Immature natural killer cell (primary cell): Measurements from ENCODE around the gene BEST1. TPM values are rescaled to one million over a fixed set of nuclear protein-coding genes. Genes with fewer than 3 reads are reported as not detected.

Source experiments
- DNase-seq, 3 donors: peaks; one replicate each; pipeline ENCODE4 v3.0.0; 2022; ENCODE audit warnings: mixed read lengths in 1 of 3
- H3K27ac Mint-ChIP-seq, 6 donors: one replicate each; pipeline ENCODE4 v1.8.0; 2020; ENCODE audit warnings: mixed read lengths in 6 of 6, mild to moderate bottlenecking in 5 of 6, inconsistent platforms in 4 of 6, moderate library complexity in 3 of 6
- H3K27me3 Mint-ChIP-seq, 3 donors: one replicate each; pipeline ENCODE4 v1.8.0; 2020 to 2021; ENCODE audit warnings: low read depth in 3 of 3, mild to moderate bottlenecking in 3 of 3, mixed read lengths in 3 of 3, moderate library complexity in 3 of 3, inconsistent platforms in 1 of 3
- H3K36me3 Mint-ChIP-seq, 3 donors: one replicate each; pipeline ENCODE4 v1.8.0; 2020; ENCODE audit warnings: mixed read lengths in 3 of 3, inconsistent platforms in 2 of 3, mild to moderate bottlenecking in 2 of 3
- H3K4me1 Mint-ChIP-seq, 2 donors: one replicate each; pipeline ENCODE4 v1.8.0; 2020; ENCODE audit warnings: inconsistent platforms in 2 of 2, mild to moderate bottlenecking in 2 of 2, mixed read lengths in 2 of 2, moderate library complexity in 1 of 2
- H3K4me3 Mint-ChIP-seq, 5 donors: one replicate each; pipeline ENCODE4 v1.8.0; 2020; ENCODE audit warnings: mild to moderate bottlenecking in 5 of 5, mixed read lengths in 5 of 5, inconsistent platforms in 3 of 5, moderate library complexity in 3 of 5
- H3K9me3 Mint-ChIP-seq, 6 donors: one replicate each; pipeline ENCODE4 v1.8.0; 2020; ENCODE audit warnings: mild to moderate bottlenecking in 6 of 6, mixed read lengths in 6 of 6, inconsistent platforms in 4 of 6, moderate library complexity in 3 of 6
- polyA plus RNA-seq, 3 donors: library from polyadenylated mRNA; unstranded; fragments of 300-500 nt; fragmentation: Illumina TruSeq; gene quantifications; one replicate each; pipeline ENCODE4 v1.2.3, GENCODE V29; 2021

The BEST1 gene
- polyA plus RNA-seq, 3 donors from 2014 or later, result 0.64 to 1.1 (median 1.0) TPM

DNA sequence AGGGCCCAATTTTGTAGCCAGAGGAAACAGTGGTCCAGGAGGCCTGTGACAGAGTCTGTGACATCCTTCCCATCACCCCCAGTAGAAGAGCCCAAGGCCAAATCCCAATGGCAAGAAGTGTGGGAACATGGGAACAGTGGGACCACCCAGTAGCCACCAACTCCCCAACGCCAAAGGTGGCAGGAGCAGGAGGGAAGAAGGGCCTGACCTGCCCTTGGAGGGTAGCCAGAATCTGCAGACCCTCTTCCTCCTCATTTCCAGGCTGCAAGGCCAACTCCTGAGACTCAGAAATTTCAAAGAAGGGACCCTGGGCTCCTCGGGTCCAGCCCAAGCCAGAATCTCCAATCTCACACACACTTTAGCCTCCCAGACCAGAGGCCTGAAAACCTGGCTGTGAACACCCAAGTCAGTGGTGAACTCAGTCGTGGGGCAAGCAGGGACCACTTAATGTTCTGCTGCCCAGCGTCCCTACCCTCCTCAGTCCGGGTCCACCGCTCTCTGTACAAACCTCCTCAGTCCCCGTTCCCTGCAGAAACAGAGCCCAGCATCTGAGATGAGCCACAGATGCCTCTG lies 38.9 kb upstream of the BEST1 start:
- Mint-ChIP-seq H3K27ac (no peak overlapping the region), H3K4me3 (no peak overlapping the region)

DNA sequence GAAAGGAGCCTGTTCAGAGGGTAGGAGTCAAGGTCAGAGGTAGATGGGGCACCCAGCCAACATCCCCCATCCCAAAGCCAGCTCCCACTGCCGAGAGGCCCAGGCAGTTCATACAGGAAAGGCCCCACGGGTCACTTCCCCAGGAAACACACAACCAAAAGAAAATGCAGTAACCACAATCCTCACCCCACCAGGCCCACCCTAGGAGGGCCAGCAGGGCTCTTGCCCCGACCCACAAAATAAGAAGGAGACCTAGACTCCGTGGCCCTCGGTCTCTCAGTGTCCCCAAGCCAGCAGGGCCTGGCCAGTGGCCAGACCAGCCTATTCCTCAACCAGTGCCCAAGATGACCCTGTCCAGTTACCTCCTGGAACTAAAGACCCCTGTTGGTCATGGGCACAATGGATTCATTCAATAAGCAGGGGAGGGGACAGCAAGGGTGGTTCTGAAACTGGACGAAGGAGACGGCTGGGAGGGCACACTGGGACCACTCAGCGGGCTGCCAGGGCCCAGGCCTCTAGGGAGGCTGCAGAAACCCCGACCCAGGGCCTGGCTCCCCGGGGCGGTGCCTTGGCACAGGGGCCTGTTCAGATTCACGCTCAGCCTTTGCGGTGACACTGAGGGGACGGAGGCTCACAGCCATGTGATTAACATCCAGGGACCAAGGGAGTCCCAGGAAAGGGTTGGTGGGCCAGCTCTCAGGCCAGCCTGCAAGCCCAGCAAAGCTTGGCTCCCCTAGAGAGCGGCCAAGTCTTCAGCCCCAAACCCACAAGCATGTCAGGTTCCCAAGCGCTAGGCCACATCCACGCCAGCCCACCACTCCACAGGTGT lies 38.2 kb upstream of the BEST1 start:
- peaks cover 0 to 17% (median under 1%) of the 10 kb centered on the region in 3 donors for H3K27me3 Mint-ChIP-seq
- no peak overlapping the region for H3K4me3 Mint-ChIP-seq
- H3K9me3 Mint-ChIP-seq, result no peaks in the 10 kb centered on the region
- no peak overlapping the region for H3K27ac Mint-ChIP-seq
- no peak for DNase-seq
- H3K36me3 Mint-ChIP-seq, result no peaks in the 10 kb centered on the region
- H3K4me1 Mint-ChIP-seq, result peaks cover 0 to under 1% of the 10 kb centered on the region in 2 donors

More for the DNA sequence above, 38.9 kb upstream of the BEST1 start:
- Mint-ChIP-seq H3K9me3 (no peaks in the 10 kb centered on the region), H3K36me3 (no peaks in the 10 kb centered on the region), H3K4me1 (no peaks in the 10 kb centered on the region), H3K27me3 (peaks cover 0 to 12% (median 0%) of the 10 kb centered on the region in 3 donors)
- no peak for DNase-seq

DNA sequence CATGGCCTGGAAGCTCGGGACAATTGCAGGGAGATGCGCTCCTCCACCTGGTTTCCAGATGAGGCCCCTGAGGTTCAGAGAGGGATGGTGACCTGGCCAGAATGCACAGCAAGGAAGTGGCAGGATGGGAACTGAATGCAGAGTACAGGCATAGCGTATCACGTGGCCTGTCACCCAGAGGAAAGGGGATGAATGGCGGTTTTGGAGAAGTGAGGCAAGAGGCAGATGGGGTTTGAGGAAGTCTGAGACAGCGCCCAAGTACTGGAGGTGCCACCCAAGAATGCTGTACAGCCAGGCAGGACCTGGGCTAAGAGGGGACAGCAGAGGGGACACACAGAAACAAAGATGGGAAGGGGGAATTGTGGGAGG lies 37.6 kb upstream of the BEST1 start:
- no peak overlapping the region for H3K27ac Mint-ChIP-seq
- H3K9me3 Mint-ChIP-seq, result no peaks in the 10 kb centered on the region
- H3K4me3 Mint-ChIP-seq, result no peak overlapping the region
- peaks cover 0 to 17% (median 2%) of the 10 kb centered on the region in 3 donors for H3K27me3 Mint-ChIP-seq
- DNase-seq, result no peak
- no peaks in the 10 kb centered on the region for H3K36me3 Mint-ChIP-seq
- peaks cover 0 to 1% of the 10 kb centered on the region in 2 donors for H3K4me1 Mint-ChIP-seq

DNA sequence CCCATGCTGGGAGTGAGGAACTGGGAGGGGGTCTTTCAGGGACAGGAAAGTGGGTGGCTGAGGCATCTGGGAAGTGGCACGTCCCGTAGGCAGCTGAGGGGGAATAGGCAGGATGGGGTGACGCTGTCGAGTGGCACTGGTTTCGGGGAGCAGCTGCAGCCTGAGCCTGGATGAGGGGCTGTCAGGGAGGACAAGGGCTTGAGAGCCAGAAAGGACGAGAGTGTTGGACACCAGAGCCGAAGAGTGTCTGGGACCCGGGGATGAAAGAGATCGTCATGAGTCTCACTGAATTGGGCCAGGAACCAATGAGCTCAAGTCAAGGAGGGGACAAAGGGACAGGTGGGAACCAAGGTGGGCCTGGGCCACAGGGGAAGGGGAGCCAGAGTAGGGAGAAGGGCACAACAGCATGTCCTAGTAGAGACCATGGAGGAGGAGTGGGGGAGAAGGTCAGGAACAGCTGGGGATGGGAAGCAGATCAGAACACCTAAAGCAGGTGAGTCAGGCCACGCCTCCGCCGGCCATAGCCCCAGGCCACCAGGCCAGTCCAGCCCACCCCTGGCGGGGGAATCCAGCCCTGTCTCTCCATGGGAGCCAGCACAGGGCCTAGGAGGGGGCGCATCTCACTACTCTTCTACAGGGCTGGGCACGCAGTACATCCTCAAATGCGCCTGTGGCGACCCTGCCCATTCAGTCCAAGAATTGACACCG lies 37.0 kb upstream of the BEST1 start:
- Mint-ChIP-seq H3K4me3 (no peak overlapping the region), H3K27ac (no peak overlapping the region), H3K4me1 (peaks cover 6 to 7% of the 10 kb centered on the region in 2 donors), H3K36me3 (no peaks in the 10 kb centered on the region), H3K9me3 (no peaks in the 10 kb centered on the region), H3K27me3 (peaks cover 6 to 23% (median 7%) of the 10 kb centered on the region in 3 donors)
- no peak for DNase-seq

DNA sequence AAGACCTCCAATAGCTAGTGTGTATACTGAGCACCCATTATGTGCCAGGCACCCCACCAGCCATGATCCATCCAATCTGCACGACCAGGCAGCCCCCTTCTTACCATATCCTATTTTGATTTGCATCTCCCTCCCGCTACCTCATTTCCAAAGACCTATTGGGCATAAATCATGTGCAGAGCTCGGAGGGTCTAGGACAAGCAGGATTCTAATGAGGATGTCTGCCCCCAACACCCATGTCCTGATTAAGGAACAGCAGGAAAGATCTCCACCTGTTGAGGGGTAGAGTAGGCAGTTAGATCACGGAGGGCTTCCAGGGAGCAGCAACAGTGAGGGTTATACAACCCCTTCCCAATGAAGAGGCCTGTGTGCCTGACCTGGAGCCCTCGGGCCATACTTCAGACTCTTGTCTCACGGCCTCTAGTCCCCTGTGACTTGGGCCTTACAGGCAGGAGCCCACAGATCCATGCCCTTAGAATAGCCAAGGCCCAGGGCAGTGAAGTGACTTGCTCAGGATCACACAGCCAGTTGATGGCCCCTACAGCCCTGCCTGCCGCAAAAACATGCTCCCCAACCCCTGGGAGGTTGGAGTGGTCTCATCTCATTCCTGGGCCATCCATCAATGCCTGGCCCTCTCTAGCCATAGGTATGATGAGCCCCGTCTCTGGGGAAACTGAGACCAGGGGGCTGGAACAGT lies 36.3 kb upstream of the BEST1 start:
- H3K27me3 Mint-ChIP-seq, result peaks cover 10 to 23% (median 12%) of the 10 kb centered on the region in 3 donors
- no peak overlapping the region for H3K27ac Mint-ChIP-seq
- peaks cover 8 to 9% of the 10 kb centered on the region in 2 donors for H3K4me1 Mint-ChIP-seq
- no peak overlapping the region for H3K4me3 Mint-ChIP-seq
- DNase-seq, result no peak
- no peaks in the 10 kb centered on the region for H3K36me3 Mint-ChIP-seq
- H3K9me3 Mint-ChIP-seq, result no peaks in the 10 kb centered on the region

DNA sequence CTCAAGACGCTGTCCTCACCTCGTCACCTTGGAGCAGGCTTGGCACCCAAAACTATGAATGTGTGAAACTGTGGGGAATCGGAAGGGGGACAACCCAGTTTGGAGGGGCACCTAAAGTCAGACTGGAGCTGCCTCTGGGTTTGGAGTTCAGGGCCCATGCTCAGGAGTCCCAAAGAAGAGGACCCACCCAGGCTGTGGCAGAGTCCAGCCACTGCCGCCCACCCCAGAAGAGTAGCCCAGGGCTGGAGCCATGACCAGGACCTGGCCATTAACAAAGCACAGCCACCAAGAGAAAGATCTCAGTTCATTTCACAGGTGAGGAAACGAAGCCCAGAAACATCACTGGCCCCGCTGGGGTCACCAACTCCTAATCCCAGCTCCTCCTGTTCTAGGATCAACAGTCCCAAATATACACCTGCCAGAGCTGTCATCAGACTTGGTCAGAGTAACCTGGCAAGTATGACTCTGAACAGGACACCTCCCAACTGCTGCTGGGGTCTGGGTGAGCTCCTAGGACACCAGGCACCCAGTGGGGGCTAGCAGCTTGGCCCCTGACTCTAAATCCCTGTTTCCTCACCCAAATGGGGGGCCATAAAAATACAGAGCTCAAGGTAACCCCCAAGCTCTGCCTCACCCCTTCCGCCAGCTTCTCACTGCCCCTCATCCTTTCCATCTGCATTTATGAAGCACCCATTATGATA lies 35.5 kb upstream of the BEST1 start:
- no peak overlapping the region for H3K27ac Mint-ChIP-seq
- no peaks in the 10 kb centered on the region for H3K9me3 Mint-ChIP-seq
- peaks cover 8 to 9% of the 10 kb centered on the region in 2 donors for H3K4me1 Mint-ChIP-seq
- H3K4me3 Mint-ChIP-seq, result no peak overlapping the region
- no peak for DNase-seq
- H3K27me3 Mint-ChIP-seq, result peaks cover 10 to 23% (median 17%) of the 10 kb centered on the region in 3 donors
- no peaks in the 10 kb centered on the region for H3K36me3 Mint-ChIP-seq

DNA sequence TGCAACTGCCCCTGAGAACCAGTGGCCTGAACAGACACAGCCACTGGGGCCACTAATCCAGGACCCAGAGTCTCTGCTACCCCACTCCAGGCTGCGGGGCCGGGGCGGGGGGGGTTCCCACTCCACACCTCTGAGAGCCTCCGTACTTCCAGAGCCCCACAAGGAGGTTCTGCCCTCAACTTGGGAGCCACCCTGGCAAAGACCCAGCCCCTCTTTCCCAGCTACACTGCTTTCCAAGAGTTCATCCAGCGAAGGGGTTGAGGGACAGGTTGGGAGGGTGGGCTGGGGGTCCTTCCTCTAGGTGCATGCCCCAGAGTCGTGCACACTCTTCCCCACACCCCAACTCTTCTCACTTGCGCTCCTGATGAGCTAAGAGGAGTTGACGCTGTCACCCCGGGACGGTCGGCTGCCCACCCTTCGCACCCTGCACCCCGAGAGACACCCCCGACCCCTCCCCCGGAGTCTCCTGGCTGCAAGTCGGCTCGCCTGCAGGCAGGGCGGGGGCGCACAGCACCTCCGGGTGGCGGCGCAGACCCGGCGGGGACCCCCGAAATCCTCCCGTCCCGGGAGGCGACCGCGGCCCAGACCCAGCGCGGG lies 33.3 kb upstream of the BEST1 start:
- peak overlapping the region in 4 of 5 donors; percentile 47 to 66 (median 52) for H3K4me3 Mint-ChIP-seq
- H3K9me3 Mint-ChIP-seq, result no peaks in the 10 kb centered on the region
- peaks cover 17 to 23% (median 17%) of the 10 kb centered on the region in 3 donors for H3K27me3 Mint-ChIP-seq
- H3K27ac Mint-ChIP-seq, result no peak overlapping the region
- no peaks in the 10 kb centered on the region for H3K36me3 Mint-ChIP-seq
- DNase-seq, result no peak
- peaks cover 8 to 9% of the 10 kb centered on the region in 2 donors for H3K4me1 Mint-ChIP-seq

DNA sequence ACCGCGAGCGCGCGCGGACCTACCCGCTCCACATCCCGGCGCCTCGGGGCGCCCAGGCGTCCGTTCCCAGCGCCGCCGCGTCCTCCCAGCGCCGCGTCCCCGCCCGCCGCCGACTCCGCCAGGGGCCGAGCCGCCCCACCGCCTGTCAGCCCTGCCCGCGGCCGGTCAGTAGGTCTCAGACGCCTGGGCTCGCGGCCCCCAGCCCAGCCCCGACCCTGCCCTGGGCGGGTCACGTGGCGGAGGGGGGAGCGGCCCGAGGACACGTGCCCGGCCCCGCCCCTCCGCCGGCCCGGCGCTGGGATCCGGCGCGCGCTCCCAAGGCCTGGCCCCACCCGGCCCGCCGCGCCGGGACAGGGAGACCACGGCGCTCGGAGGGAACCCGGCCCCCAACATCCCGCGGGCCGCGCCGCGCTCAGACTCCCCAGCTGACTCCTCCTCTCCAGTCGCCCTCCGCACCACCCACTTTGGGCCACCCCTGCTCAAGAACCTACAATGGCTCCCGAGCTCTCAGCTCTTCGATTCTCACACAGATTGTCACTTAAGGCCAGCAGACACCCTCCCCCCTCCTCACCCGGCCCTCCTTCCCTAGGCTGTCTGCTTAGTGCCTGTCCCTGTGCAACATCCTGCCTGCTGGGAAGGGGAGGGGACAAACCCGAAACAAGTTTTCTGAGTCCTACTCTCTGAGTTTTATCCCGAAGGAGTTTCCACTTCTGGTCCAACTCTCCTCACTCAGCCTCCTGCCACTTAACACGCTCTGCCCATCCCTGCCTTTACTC lies 32.6 kb upstream of the BEST1 start, which contains the start of gene RAB3IL1:
RAB3IL1 (minus strand) TSS at position 233 of the 776 bp plus-strand sequence; CDS start at position 34, 199 bp downstream.
- peak within 1 kb of the TSS; percentile 42 to 73 (median 68) for H3K4me3 Mint-ChIP-seq
- no peak within 1 kb of the TSS for H3K27ac Mint-ChIP-seq
- peaks cover 8 to 9% of the 10 kb centered on the region in 2 donors for H3K4me1 Mint-ChIP-seq
- no peak for DNase-seq
- peaks cover 17 to 22% (median 17%) of the 10 kb centered on the region in 3 donors for H3K27me3 Mint-ChIP-seq
- no peaks in the 10 kb centered on the region for H3K36me3 Mint-ChIP-seq
- H3K9me3 Mint-ChIP-seq, result no peaks in the 10 kb centered on the region

DNA sequence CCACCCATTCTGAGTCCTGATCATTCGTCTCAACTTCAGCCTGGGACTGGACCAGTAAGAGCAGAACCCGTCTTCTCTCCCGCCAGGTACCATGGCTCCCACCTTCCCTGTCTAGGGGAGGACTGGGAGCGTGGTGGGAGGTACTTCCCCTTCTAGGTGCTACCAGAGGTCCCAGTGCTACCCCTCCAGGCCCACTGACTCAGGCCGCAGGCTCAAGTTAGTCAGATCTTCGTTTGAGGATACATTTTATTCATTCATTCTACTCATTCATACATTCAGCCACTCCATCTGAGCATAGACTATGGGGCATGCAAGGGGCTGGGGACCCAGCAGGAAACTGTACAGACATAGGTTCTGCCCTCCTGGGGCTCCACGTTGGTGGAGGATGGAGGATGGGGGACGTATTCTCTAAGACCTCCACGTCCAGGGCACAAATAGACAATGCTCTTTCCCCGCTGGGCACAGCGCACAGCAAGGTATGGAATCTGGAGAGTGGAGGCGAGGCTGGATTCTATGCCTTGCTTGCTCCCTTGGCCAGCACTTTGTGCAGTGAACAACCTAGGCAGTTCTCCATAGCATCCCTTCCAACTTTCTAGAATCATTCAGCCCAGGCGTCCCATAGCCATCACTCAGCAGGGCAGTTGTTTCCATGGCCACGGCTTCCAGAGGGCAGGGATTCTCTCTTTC lies 31.8 kb upstream of the BEST1 start:
- peaks cover 8 to 9% of the 10 kb centered on the region in 2 donors for H3K4me1 Mint-ChIP-seq
- peak overlapping the region; percentile 42 to 73 (median 68) for H3K4me3 Mint-ChIP-seq
- no peak for DNase-seq
- H3K27ac Mint-ChIP-seq, result no peak overlapping the region
- peaks cover 17 to 21% (median 17%) of the 10 kb centered on the region in 3 donors for H3K27me3 Mint-ChIP-seq
- no peaks in the 10 kb centered on the region for H3K9me3 Mint-ChIP-seq
- H3K36me3 Mint-ChIP-seq, result no peaks in the 10 kb centered on the region

DNA sequence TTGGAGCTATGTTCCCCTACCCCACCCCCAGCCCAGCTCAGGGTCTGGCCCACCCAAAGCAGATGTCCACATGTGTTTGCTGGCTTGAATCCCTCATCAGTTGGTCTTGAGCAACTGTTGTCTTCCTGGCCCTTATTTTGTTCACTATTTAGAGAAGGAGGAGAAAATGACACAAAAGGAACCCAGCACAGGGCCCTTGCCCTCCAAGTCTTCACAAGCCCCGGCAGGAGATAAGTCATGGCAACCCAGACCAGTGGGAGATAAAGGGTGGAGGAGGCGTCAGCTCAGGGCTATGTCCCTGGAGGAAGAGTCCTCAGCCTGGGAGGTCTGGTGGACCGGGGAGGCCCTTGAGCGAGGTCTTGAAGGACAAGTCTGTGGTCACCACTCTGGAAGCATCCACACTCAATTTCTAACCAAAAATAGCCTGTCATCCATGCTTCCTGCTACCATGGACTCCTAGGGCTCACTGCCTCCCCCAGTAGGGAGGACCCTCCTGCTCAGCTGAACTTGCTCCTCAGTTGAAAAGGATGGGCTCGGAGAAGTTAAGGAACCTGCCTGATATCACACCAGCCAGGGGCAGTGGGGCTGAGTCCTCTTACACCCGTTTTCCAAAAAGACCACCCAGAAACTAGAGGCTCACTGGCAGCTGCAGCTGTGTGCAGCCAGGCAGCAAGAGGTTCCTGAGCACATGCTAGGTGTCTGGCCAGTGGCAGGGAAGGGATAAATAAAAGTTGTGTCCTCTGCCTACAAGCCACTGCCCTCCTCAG lies 31.0 kb upstream of the BEST1 start:
- Mint-ChIP-seq H3K27me3 (peaks cover 17 to 22% (median 17%) of the 10 kb centered on the region in 3 donors), H3K4me1 (peaks cover 8 to 9% of the 10 kb centered on the region in 2 donors), H3K4me3 (no peak overlapping the region), H3K27ac (no peak overlapping the region), H3K36me3 (no peaks in the 10 kb centered on the region), H3K9me3 (no peaks in the 10 kb centered on the region)
- DNase-seq, result no peak
